ENCODE results near the gene GCK. TPM values are rescaled to one million over a fixed set of nuclear protein-coding genes. Genes with fewer than 3 reads are reported as not detected.
"Not testable (repeated sequence)": the region's sequence is repeated elsewhere in the genome, so short reads cannot be mapped to it uniquely, and the experiment has no call there.

Gene GCK
- total RNA-seq, 1 experiment from 2014 or later, result not detected

GRCh38 chr7:44180631-44181030 lies 8.6 kb downstream of the GCK start:
- H3K4me3 Mint-ChIP-seq (ENCODE audit: low read depth, unreplicated experiment), result no peak overlapping the region

GRCh38 chr7:44177570-44178131 lies 11.6 kb downstream of the GCK start:
- intact Hi-C loops (cut with micrococcal nuclease; ENCODE audit: unreplicated experiment), result no loop called here
- H3K9me3 Mint-ChIP-seq (ENCODE audit: low read depth, unreplicated experiment), result no peaks in the 10 kb centered on the region
- H3K27ac Mint-ChIP-seq (ENCODE audit: unreplicated experiment), result no peak overlapping the region
- no peak overlapping the region for H3K4me3 Mint-ChIP-seq (ENCODE audit: low read depth, unreplicated experiment)
- no peak for DNase-seq
- H3K36me3 Mint-ChIP-seq (ENCODE audit: insufficient read depth, unreplicated experiment), result no peaks in the 10 kb centered on the region
- TF ChIP-seq CTCF (IDR thresholded peaks at IDR 0.05; ENCODE audit: unreplicated experiment), result no peak
- H3K4me1 Mint-ChIP-seq (ENCODE audit: low read depth, unreplicated experiment), result no peaks in the 10 kb centered on the region
- H3K27me3 Mint-ChIP-seq (ENCODE audit: unreplicated experiment), result peaks cover 95% of the 10 kb centered on the region
- BruUV-seq (replicated peaks), result no TSS peak
- CTCF ChIA-PET, result no interaction called here

More at GRCh38 chr7:44180631-44181030, 8.6 kb downstream of the GCK start:
- H3K36me3 Mint-ChIP-seq (ENCODE audit: insufficient read depth, unreplicated experiment), result no peaks in the 10 kb centered on the region
- H3K27me3 Mint-ChIP-seq (ENCODE audit: unreplicated experiment), result peaks cover 91% of the 10 kb centered on the region
- intact Hi-C loops (cut with micrococcal nuclease; ENCODE audit: unreplicated experiment), result no loop called here
- peaks cover 14% of the 10 kb centered on the region for H3K4me1 Mint-ChIP-seq (ENCODE audit: low read depth, unreplicated experiment)
- DNase-seq, result no peak
- TF ChIP-seq CTCF (IDR thresholded peaks at IDR 0.05; ENCODE audit: unreplicated experiment), result no peak
- no TSS peak for BruUV-seq (replicated peaks)
- no peak overlapping the region for H3K27ac Mint-ChIP-seq (ENCODE audit: unreplicated experiment)
- CTCF ChIA-PET, result no interaction called here
- no peaks in the 10 kb centered on the region for H3K9me3 Mint-ChIP-seq (ENCODE audit: low read depth, unreplicated experiment)

DNA sequence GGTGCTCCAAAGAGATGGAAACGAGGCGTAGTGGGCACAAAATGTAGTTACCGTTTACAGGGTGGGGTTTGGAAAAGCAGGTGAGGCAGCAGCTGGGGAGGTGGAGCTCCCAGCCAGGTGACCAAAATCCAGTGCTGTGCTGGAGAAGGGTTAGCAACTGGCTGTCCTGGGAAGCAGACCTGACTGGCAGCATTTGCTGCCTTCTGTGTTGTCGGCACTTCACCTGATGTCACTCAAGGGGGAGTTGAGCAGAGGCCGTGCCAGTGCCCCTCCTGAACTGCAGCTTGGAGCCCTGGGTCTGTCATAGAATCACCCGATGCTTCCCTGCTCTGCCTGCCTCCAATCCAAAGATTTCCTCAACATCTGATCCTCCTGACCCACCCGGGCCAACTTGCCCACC lies 12.8 kb downstream of the GCK start:
- Mint-ChIP-seq H3K36me3 (ENCODE audit: insufficient read depth, unreplicated experiment) (no peaks in the 10 kb centered on the region), H3K27ac (ENCODE audit: unreplicated experiment) (no peak overlapping the region), H3K9me3 (ENCODE audit: low read depth, unreplicated experiment) (no peaks in the 10 kb centered on the region), H3K4me3 (ENCODE audit: low read depth, unreplicated experiment) (no peak overlapping the region), H3K4me1 (ENCODE audit: low read depth, unreplicated experiment) (no peaks in the 10 kb centered on the region), H3K27me3 (ENCODE audit: unreplicated experiment) (peaks cover 88% of the 10 kb centered on the region)
- TF ChIP-seq CTCF (IDR thresholded peaks at IDR 0.05; ENCODE audit: unreplicated experiment), result no peak
- DNase-seq, result no peak
- CTCF ChIA-PET, result no interaction called here
- intact Hi-C loops (cut with micrococcal nuclease; ENCODE audit: unreplicated experiment), result no loop called here
- no TSS peak for BruUV-seq (replicated peaks)

GRCh38 chr7:44175730-44176129 lies 13.5 kb downstream of the GCK start:
- H3K9me3 Mint-ChIP-seq (ENCODE audit: low read depth, unreplicated experiment), result no peaks in the 10 kb centered on the region
- no TSS peak for BruUV-seq (replicated peaks)
- DNase-seq, result no peak
- TF ChIP-seq CTCF (IDR thresholded peaks at IDR 0.05; ENCODE audit: unreplicated experiment), result no peak
- H3K4me3 Mint-ChIP-seq (ENCODE audit: low read depth, unreplicated experiment), result no peak overlapping the region
- no peaks in the 10 kb centered on the region for H3K36me3 Mint-ChIP-seq (ENCODE audit: insufficient read depth, unreplicated experiment)
- CTCF ChIA-PET, result no interaction called here
- H3K4me1 Mint-ChIP-seq (ENCODE audit: low read depth, unreplicated experiment), result no peaks in the 10 kb centered on the region
- intact Hi-C loops (cut with micrococcal nuclease; ENCODE audit: unreplicated experiment), result no loop called here
- H3K27me3 Mint-ChIP-seq (ENCODE audit: unreplicated experiment), result peaks cover 86% of the 10 kb centered on the region
- no peak overlapping the region for H3K27ac Mint-ChIP-seq (ENCODE audit: unreplicated experiment)

DNA sequence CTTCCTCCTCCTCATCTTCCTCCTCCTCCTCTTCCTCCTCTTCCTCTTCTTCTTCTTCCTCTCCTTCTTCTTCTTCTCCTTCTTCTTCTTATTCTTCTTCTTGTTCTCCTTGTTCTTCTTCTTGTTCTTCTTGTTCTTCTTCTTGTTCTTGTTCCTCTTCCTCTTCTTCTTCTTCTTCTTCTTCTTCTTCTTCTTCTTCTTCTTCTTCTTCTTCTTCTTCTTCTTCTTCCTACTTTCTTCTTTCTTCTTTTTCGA lies 14.6 kb downstream of the GCK start:
- H3K9me3 Mint-ChIP-seq (ENCODE audit: low read depth, unreplicated experiment); H3K36me3 Mint-ChIP-seq (ENCODE audit: insufficient read depth, unreplicated experiment); CTCF ChIA-PET; intact Hi-C loops (cut with micrococcal nuclease; ENCODE audit: unreplicated experiment); H3K4me1 Mint-ChIP-seq (ENCODE audit: low read depth, unreplicated experiment); BruUV-seq (replicated peaks); H3K27ac Mint-ChIP-seq (ENCODE audit: unreplicated experiment); H3K4me3 Mint-ChIP-seq (ENCODE audit: low read depth, unreplicated experiment); DNase-seq: not testable (repeated sequence)
- peaks cover 89% of the 10 kb centered on the region for H3K27me3 Mint-ChIP-seq (ENCODE audit: unreplicated experiment)

All from Calu3 (cell line).